K562 (cell line): Measurements from ENCODE around the gene PLEKHB1. TPM values are rescaled to one million over a fixed set of nuclear protein-coding genes. Genes with fewer than 3 reads are reported as not detected.

ENCODE experiments used
- CTCFL ChIP-seq: IDR thresholded peaks from 2 replicates; pipeline ENCODE4 v1.6.1; 2011; ENCODE audit warnings: borderline replicate concordance, low read depth, mild to moderate bottlenecking, moderate library complexity, low read length; ENCODE audit not compliant: insufficient read depth, poor library complexity, severe bottlenecking
- SAFB ChIP-seq: fragments of 200-400 bp; formaldehyde crosslinking; IDR thresholded peaks from 2 replicates; pipeline ENCODE4 v1.6.1; 2017; ENCODE audit warnings: low read depth, low read length, borderline replicate concordance
- ZFPM2 ChIP-seq: fragments of 250-450 bp; sonication (Bioruptor Pico); IDR thresholded peaks from 2 replicates; pipeline ENCODE4 v1.5.1; 2022; ENCODE audit warnings: mild to moderate bottlenecking
- ZNF134 ChIP-seq: fragments of 250-450 bp; sonication (Bioruptor Pico); conservative IDR thresholded peaks from 2 replicates; pipeline ENCODE4 v1.4.0; 2020
- ZNF592 ChIP-seq: fragments of 450-650 bp; IDR thresholded peaks from 2 replicates; pipeline ENCODE4 v1.6.1; 2017; ENCODE audit warnings: antibody characterized with exemption, mild to moderate bottlenecking
- polyA plus RNA-seq, 8 experiments: library from polyadenylated mRNA; depleted of rRNA in 4 of 8; stranded (reverse) in 5 of 8; unstranded in 3 of 8; fragments of >200 nt; fragmentation: Nextera tagmentation in 2 of 8; fragmentation: Illumina TruSeq in 1 of 8; extraction: Ambion mirVana in 2 of 8; extraction: Trizol in 1 of 8; gene quantifications; 2 replicates each; pipeline versions ENCODE4 v1.2.1 to v1.2.3, GENCODE V29; 2011 to 2014; ENCODE audit warnings: inconsistent platforms in 1 of 8, missing spikeins in 1 of 8
- total RNA-seq, 7 experiments: library from RNA; depleted of rRNA in 6 of 7; stranded (reverse); fragments of >200 nt in 6 of 7; fragmentation: Illumina TruSeq in 2 of 7; extraction: Trizol in 2 of 7; gene quantifications; 2 replicates each; pipeline versions ENCODE4 v1.2.1 to v1.2.3, GENCODE V29; 2011 to 2021; ENCODE audit warnings: low replicate concordance in 1 of 7

PLEKHB1 gene
- total and polyA plus RNA-seq, 9 of the 15 experiments (the other 6 are each of a cell fraction or from before 2014, with no cell fraction given), result 0.07 to 0.62 (median 0.17) TPM; not detected in 2

- TF ChIP-seq ZNF592 (no peak), ZFPM2 (CRISPR knock-in tag) (no peak), SAFB (no peak), ZNF134 (CRISPR knock-in tag) (no peak), CTCFL (no peak)
Measured at GRCh38 chr11:73651252-73651651, 4.9 kb downstream of the PLEKHB1 start (continued).
